GM11168 (cell line): ENCODE results near the gene H1-8.

Source experiments
- in situ Hi-C: fragments of 300-500 bp; cut with MboI; formaldehyde crosslinking; loops from one replicate; pipeline ENCODE4 v1.12.0; 2022; ENCODE audit warnings: low sequenced_read_pairs; ENCODE audit not compliant: unreplicated experiment

Gene H1-8

GRCh38 chr3:129543156-129543790 lies at the start of gene H1-8:
Gene H1-8, plus strand, starts transcription at chr3:129543175. Its CDS starts 44 bp downstream, at chr3:129543219.
- in situ Hi-C loops, result no loop called here

- in situ Hi-C loops, result loop anchor here (10.0 to 25.0 kb wide), 3 partner anchors 122 to 444 kb away; no protein-coding TSS in a partner anchor
Measured at GRCh38 chr3:129493206-129493605, 49.8 kb upstream of the H1-8 start.

GRCh38 chr3:129494499-129494898 lies 48.5 kb upstream of the H1-8 start:
- in situ Hi-C loops, result loop anchor here (10.0 to 25.0 kb wide), 3 partner anchors 120 to 443 kb away; no protein-coding TSS in a partner anchor

GRCh38 chr3:129495006-129495639 lies 47.9 kb upstream of the H1-8 start:
- in situ Hi-C loops, result loop anchor here (10.0 to 25.0 kb wide), 3 partner anchors 120 to 442 kb away; no protein-coding TSS in a partner anchor

GRCh38 chr3:129497876-129498275 lies 45.1 kb upstream of the H1-8 start:
- in situ Hi-C loops, result loop anchor here (10.0 to 25.0 kb wide), 3 partner anchors 117 to 439 kb away; no protein-coding TSS in a partner anchor

- in situ Hi-C loops, result loop anchor here (10.0 to 25.0 kb wide), 3 partner anchors 116 to 438 kb away; no protein-coding TSS in a partner anchor
Measured at GRCh38 chr3:129498603-129499488, 44.1 kb upstream of the H1-8 start.

- in situ Hi-C loops, result loop anchor here (10.0 to 25.0 kb wide), 3 partner anchors 115 to 438 kb away; no protein-coding TSS in a partner anchor
Measured at GRCh38 chr3:129499604-129500333, 43.2 kb upstream of the H1-8 start.

- in situ Hi-C loops, result no loop called here
Measured at GRCh38 chr3:129500334-129500658, 42.7 kb upstream of the H1-8 start.

- in situ Hi-C loops, result no loop called here
Measured at GRCh38 chr3:129501630-129502029, 41.3 kb upstream of the H1-8 start.

GRCh38 chr3:129502641-129503408 lies 40.1 kb upstream of the H1-8 start:
- in situ Hi-C loops, result no loop called here

GRCh38 chr3:129503471-129504291 lies 39.3 kb upstream of the H1-8 start:
- in situ Hi-C loops, result no loop called here

- in situ Hi-C loops, result no loop called here
Measured at GRCh38 chr3:129504471-129505100, 38.4 kb upstream of the H1-8 start.

GRCh38 chr3:129505341-129505740 lies 37.6 kb upstream of the H1-8 start:
- in situ Hi-C loops, result no loop called here

- in situ Hi-C loops, result no loop called here
Measured at GRCh38 chr3:129506231-129506742, 36.7 kb upstream of the H1-8 start.

- in situ Hi-C loops, result no loop called here
Measured at GRCh38 chr3:129507181-129507831, 35.7 kb upstream of the H1-8 start.

GRCh38 chr3:129512595-129512994 lies 30.4 kb upstream of the H1-8 start:
- in situ Hi-C loops, result no loop called here

GRCh38 chr3:129513705-129514104 lies 29.3 kb upstream of the H1-8 start:
- in situ Hi-C loops, result no loop called here
